HG03159 (cell line): ENCODE measurements around the gene ARNT2.
"Not testable (repeated sequence)": the region's sequence is repeated elsewhere in the genome, so short reads cannot be mapped to it uniquely, and the experiment has no call there.

Experiments used
- ATAC-seq: cut with Tn5 transposase; IDR thresholded peaks from one replicate; pipeline ENCODE4 v1.9.1; 2021; ENCODE audit warnings: mild to moderate bottlenecking, moderate library complexity; ENCODE audit not compliant: unreplicated experiment

ARNT2 gene

DNA sequence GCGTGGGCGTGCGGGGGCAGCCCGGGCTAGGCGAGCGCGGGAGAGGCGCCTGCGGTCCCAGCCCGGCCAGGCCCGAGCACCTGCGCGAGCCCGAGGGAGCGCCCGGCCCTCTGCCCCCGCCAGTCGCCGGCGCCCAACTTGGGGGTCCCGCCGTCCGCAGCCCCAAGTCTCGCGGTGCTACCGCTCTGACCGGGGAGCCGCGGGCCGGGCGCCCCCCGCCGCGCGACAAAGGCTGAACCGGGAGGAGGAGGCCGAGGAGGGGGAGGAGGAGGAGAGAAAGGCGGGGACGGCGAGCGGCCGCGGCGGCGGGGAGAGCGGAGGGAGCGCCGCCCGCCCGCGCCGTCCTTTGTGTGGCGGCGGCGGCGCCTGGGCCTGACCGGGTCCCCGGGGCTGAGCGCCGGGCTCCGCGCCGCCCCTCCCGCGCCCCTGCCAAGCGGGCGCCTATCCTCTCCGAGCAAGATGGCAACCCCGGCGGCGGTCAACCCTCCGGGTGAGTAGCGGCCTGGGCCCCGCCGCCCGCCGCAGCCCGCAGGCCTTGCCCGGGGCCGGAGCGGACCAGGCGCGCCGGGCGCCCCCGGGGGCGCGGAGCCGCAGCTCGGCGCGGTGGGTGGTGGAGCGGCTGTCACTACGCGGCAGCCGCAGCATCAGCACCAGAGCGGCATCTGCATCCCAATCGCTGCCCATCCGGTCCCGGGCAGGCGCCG, at the start of gene ARNT2:
TSS of gene ARNT2 (plus strand) at position 326 of the 704 bp plus-strand sequence. CDS start at position 460, 134 bp downstream.
- ATAC-seq, result no peak

DNA sequence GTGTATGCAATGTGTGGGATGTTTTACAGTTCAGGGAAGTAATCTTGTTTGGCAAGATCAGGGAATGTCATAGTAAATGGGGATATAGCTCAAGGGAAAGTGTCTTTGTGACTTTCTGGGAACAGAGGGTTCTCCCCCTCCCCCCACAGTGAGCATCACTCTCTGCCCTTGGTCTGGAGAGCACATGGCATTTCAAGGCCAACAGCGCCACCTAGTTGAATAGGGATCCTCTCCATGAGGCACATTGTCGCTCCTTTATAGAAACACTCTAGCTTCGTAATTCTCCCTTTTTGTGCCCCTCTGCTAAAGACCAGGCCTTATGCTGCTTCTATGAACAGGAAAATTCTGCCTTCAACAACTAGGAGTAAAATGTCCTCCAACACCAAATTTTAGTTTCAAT, 37.1 kb upstream of the ARNT2 start:
- ATAC-seq, result no peak

DNA sequence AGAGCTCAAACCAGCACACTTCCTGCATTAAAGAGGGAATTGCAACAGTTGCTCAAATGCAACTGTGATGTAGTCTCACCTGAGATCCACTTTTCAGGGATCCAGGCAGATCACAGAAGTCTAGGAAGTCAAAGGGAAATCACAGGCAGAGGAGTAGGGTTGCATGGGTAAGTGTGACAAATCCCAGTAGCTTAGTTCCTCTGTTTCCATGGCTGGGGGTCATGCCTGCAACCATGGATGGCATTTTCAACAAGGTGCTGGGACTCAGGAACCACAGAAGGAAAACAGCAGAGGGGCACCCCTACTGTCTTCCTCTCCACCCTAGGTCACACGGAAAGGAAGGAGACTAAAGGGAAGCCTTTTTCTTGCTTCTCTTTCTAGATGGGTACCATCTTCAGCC, 36.5 kb upstream of the ARNT2 start:
- no peak for ATAC-seq

DNA sequence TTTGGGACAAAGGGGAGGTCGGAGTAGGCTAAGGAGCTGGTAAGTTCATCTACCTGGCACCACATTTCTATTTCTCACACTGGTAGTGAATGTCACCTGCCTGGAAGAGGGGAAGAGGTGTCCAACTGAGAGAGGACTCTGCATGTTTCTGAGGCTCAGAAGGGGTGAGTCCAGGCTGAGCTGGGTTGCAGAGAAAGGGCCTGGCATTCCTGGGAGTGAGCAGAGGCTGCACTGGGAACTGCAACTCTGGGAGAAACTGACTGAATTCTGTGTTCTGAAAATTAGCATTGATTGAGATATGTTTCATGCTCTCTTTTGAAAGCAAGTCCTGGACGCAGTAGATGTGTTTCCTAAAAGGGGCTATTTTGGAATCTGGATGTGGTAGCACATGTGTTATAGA, 32.3 kb upstream of the ARNT2 start:
- ATAC-seq, result no peak

DNA sequence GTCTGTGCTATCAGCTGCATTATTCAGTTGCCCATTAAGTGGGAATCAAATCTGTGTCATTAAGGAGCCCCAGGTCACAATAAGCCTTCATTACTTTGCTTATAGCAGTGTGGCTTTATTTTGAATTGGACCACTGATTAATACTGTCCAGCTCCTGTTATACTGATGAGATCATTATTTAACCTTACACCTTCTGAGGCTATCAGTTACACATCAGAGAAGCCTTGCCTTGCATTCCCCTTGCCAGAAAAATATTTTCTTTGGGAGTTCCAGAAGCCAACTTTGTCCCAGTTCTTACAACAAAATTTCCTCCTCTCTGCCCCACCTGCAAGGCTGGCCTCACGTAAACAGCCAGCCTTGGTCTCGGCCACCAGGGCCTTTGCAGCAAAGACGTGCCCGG, 29.7 kb upstream of the ARNT2 start:
- no peak for ATAC-seq

DNA sequence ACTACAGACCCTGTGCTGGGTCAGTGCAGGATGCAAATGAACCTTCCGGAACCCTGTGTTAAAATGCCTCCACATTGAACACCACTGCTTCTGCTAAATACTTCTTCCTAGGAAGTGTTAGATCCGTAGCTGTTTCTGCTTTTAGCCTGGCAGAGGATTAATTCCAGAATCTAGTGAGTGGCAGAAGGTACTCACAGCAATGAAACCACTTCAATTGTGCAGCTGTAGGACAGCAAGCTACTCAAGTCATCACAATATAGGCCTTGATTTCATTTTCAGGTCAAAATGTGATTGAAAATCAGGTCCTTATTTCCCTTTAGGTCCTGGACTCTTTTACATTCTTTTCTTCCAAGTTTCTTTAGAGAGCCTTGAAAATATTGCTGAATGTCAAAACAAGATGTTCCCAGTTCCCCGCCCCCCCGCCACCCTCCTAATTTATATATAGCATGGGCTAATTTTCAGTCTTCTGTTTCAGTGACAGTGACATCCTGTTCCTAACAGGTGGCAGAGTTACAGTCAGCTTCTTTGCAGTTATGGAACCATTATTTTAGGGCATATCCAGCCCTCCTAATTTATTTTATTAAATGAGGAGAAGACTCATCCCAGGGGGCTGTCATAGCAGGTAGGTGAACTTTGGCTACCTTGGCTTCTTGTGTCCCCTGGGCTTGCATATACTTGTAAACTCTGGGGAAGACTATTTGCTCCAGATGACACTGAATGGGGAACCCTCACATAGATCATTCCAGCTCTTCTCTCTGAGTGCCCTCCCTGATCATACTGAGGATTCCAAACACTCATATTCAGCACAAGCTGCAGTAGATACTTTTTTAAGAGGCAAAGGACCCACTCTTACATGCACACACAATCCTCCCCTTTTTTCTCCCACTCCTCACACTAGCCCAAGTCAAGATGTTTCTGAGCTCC, 28.0 kb upstream of the ARNT2 start:
- ATAC-seq, result no peak

DNA sequence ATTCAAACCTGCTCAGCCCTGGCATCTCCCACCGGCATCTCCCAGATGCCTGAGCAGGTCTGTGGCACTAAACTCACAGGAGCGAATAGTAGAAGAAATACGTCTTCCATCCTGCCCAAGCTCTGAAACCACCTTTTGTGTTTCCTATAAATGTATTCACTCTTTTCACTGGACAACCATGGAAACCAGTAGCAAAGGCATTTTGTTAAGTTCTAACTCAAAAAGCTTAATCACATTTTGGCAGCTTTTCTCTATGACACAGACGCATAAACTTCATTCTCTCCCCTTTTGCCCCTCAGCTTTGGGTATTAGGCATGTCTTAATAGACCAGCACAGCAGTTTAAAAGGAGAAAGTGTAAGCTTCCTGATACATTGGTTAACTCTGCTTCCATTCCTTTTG, 24.5 kb upstream of the ARNT2 start:
- ATAC-seq, result no peak

DNA sequence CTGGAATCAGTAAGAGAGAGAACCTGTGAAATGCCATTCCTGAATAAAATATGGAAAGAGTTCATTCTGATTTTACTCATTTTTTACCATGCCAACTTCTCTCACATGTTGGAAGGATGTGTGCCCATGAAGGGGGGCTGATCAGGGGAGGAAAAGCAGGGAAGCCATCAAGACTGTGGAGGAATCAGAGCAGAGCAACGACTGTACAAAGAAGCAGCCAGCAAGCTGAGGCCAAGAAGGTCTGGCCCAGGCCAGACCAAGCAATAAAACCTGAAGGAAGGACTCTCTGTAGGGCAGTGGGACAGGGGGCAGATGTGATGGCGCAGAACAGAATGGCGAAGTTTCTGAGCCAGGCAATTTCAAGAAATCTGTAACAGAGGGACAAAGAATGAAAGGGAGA, 24.0 kb upstream of the ARNT2 start:
- no peak for ATAC-seq

DNA sequence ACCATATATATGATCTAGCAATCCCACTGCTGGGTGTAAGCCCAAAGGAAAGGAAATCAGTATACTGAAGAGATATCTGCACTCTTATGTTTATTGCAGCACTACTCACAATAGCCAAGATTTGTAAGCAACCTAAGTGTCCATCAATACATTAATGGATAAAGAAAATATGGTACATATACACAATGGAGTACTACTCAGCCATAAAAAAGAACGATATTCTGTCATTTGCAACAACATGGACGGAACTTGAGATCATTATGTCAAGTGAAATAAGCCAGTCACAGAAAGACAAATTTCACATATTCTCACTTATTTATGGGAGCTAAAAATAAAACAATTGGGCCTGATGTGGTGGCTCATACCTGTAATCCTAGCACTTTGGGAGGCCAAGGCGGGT, 21.9 kb upstream of the ARNT2 start:
- ATAC-seq, result no peak

DNA sequence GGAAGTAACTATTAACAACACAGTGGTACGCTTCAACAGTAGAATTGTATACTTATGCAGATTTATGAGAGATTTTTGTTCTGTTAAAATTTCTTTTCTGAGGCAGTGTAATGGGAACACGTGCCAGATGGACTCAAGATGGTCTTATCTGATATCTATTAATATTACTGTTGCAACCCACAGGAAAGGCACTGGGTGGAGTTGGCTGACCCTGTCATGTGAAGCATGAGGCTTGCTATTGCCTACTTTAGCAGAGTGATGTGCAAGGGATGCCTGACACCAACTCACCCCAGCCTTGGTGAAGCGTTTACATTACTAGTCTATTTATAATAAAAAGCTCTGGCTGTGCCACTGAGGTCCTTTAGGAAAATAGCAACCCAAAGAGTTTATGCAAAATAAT, 19.8 kb upstream of the ARNT2 start:
- ATAC-seq, result no peak

DNA sequence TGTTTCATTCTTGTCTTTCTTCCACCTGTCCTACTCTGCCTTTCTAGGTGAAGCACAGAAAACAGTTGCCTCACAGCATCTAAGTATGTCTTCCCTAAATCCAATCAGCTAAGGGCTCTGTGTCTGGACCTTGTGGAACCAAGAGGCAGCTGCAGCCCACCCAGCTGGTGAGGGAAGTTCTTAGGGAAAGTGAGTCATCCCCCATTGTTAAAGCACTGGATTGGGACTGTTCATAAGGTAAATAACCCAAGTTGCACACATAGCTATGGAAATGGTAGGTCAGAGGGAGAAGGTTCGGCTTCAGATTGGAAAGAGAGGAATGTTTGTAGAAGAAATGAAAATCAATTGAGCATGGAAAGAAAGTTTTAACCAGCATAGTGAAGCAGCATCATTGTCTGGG, 18.0 kb upstream of the ARNT2 start:
- no peak for ATAC-seq

DNA sequence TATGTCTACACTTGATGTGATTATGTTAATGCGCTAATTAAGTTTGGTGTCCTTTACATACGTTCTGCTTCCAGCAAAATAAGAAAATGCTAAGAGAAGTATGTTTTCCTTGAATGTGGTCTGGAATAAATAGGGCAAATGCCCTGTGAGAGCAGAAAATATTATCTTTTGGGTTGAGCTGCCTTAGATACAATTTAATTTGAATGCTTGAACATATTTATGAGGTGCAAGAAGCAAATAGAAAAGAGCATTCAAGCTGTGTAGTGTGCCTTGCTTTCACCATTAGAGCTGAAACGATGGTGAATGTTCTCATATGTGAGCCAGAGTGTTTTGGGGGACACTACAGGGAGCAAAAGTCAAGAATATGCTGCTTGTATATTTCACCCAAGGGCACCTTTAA, 15.9 kb upstream of the ARNT2 start:
- ATAC-seq, result no peak

DNA sequence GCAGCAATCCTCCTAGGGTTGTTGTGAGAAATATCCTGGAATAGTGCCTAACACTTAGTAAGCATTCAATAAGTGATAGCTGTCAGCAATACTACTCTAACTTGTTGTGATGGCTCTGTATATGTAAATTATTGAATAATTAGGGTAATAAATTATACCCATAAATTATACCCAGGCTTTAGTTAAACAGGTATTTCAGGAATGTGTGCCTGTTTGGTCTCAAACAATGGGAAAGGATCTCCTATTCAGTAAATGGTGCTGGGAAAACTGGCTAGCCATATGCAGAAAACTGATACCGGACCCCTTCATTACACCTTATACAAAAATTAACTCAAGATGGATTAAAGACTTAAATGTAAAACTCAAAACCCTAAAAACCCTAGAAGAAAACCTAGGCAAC, 14.8 kb upstream of the ARNT2 start:
- no peak for ATAC-seq

DNA sequence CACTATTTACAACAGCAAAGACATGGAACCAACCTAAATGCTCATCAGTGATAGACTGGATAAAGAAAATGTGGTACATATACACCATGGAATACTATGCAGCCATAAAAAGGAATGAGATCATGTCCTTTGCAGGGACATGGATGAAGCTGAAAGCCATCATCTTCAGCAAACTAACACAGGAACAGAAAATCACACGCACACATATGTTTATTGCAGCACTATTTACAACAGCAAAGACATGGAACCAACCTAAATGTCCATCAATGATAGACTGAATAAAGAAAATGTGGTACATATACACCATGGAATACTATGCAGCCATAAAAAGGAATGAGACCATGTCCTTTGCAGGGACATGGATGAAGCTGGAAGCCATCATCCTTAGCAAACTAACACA, 13.2 kb upstream of the ARNT2 start:
- not testable (repeated sequence) for ATAC-seq

DNA sequence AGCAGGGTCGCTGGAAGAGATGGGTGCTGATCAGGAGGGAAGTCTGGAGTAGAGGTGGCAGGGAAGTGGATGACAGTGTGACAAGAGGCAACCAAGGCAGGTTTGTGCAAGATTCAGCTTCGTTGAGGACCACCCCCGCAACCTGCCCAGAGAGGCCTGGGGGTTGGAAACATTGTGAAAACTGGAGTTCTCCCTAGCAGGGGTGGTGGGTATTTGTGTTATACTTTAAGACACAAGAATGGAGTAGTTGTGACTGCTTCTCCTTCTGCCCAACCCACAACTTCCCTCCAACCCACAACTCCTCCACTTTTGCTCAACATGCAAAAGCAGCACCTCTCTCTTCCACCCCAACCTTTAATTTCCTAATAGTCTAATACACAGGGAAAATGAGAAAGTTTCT, 8.6 kb upstream of the ARNT2 start:
- no peak for ATAC-seq

DNA sequence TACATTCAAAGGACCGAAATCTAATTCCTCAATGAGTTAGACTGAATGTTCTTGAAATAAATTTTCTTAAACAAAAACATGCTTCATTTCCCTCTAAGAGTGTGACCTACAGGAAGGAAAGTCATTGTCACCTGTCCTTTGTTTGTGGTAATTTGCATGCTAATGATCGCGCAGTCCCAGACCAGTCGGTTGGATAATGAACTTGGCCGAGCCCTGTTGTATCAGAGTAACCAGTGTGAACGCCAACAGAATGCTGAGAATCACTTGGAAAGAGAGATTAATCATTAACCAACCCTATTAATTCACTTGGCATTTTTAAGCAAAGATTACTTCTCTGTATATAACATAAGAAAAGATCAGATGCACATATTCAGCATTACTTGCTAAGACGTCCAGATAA, 8.1 kb upstream of the ARNT2 start:
- no peak for ATAC-seq

DNA sequence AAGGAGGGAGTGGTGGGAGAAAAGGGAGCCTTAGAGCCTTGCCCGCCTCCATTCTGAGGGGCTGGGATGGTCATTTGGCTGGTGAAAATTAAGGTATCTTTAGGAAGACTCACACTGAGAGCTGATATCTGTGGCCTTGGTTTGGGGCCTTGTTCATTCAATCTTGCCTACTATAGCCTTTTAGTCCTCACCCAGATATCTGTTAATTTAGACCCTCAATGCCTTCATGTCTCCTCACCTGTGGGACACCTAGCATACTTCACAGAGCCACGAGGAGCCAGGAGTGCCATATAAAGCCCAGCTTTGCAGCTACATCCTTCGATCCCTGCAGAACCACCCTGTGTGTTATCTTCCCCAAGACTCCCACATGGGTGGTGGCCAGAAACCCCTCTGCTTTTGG, 4.7 kb upstream of the ARNT2 start:
- no peak for ATAC-seq

DNA sequence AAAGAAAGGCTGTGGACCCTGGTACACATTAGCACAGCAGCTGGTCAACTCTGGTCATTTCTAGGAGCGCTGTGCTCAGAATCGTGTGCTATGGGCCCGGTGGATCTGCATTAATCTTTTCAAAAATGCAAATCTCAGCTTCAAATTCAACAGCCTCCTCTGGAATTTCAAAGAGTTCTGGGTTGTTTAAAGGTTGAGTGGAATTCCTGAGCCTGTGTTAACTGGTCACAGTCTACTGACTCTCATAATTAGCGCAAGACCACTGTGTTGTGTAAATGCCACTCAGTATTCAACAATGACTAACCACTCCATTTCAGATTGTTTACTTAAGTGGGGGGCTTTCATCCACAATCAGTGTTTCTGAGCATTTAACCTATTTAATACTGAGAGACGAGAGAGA, 2.7 kb upstream of the ARNT2 start:
- no peak for ATAC-seq

DNA sequence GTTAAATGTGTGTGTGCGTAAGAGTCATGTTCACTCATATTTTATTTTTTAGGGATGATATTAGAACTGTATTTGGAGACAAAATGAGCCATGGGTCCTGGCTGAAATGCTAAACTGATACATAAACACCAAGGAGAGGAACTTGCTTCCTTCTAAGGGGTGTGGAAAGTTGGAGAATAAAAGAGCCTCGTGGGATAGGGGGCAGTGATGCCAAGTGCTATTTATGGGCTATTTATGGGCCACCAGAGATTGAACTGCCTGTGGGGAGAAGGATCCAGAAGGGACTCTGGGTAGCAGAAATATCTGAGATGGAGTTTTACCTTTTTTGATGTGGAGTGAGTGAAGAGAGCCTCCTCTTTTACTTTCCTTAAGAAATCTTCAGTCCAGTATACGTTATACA, 1.8 kb upstream of the ARNT2 start:
- ATAC-seq, result no peak

DNA sequence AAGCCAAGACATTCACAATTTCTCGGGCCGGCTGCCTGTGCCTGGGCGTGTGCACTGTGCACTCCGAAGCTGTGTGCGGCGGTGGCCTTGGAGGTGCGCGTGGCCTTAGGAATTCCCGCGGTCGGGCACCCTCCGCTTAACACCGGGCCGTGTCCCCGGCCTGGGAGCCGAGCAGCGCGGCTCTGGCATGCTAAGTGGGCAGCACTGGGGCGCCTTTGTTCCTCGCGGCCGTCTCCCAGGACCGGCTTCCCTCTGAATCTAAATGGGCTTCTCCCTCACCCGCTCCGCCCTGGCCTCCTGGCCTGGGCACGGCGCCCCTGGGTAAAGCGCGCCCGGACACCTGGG, 498 bp upstream of the ARNT2 start:
- ATAC-seq, result no peak

DNA sequence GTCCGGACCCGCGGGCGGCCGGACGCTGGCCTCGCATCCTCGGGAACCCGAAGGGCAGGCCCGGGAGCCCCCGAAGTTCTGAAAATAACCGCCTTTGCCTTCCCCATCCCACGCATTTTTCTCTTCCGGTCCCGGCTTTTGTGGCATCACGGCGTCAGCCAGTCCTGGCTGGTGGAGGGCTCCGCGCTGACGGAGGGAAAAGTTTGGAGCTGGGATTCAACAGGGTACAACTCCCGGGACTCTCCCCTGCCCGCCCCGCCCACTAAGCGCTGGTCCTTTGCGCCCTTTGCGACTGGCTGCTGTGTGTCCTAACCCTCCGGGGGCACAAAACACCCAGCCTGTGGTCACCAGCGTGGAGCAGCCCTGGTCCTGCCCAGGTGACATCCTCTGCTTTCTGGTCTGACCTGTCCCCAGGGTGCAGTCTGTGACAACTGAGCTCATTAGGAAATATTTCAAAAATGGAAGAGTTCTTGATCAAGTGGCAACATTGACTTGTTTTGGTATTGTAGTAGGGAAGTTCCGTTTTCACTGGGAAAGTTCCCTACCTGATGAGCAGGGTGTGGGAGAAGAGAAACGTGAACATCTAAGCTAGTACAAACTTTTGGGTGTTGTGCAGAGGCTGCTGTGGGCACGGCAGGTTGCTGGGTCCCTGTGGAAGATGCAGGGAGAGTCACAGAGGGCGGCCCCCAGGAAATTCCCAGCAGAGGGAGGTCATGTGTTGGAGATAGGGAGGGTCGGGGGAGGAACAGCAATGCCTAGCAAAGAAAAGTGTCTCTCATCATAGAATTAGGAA, 775 bp downstream of the ARNT2 start:
- ATAC-seq, result no peak

DNA sequence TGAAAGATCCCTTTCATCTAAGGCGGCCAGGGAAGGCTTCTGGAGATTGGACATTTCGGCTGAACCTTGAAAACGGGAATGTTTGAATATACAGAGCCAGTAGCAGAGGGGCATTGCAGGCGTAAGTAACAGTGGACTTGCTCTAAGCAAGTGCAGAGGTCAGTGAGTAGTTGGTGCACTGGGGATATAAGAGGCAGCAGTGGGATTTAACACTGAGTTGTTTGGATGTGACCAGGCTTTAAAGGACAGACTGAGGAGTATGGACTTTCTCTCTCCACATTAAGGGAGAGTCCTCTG, 1.3 kb downstream of the ARNT2 start:
- ATAC-seq, result no peak
